Panc1 (cell line): Measurements from ENCODE around the gene NAGK. TPM values are rescaled to one million over a fixed set of nuclear protein-coding genes. Genes with fewer than 3 reads are reported as not detected.

Experiments used
- ATAC-seq: fragments of 200-7000 bp; cut with Tn5 transposase; 2 replicates; pipeline ENCODE4 v1.9.1; 2020; ENCODE audit warnings: mild to moderate bottlenecking, moderate library complexity
- BruUV-seq: library from RNA; stranded (reverse); fragments of 400-500 nt; replicated peaks from 2 replicates; lab custom pipeline; 2021; lab: Mats Ljungman, UMichigan
- CTCF ChIA-PET: fragments of 300-600 bp; sonication (Branson Sonifier 250); formaldehyde crosslinking; loops from one replicate; lab custom pipeline; 2022; ENCODE audit warnings: antibody characterized with exemption; lab: Charles Lee
- POLR2A ChIA-PET: fragments of 300-600 bp; sonication (Branson Sonifier 250); formaldehyde crosslinking; loops from one replicate; lab custom pipeline; 2022; ENCODE audit warnings: antibody characterized with exemption; lab: Charles Lee
- DNase-seq: peaks from one replicate; pipeline ENCODE4 v3.0.0-alpha.2; 2010; ENCODE audit warnings: low read depth, low spot score
- H3K27ac ChIP-seq: 2 replicates; pipeline ENCODE4 v1.5.1; 2011; ENCODE audit warnings: mild to moderate bottlenecking, low read length, inconsistent platforms
- H3K27me3 ChIP-seq: fragments of 200-500 bp; sonication (Bioruptor generic); 2 replicates; pipeline ENCODE4 v1.6.0; 2014; ENCODE audit warnings: low read length, inconsistent platforms; ENCODE audit not compliant: control insufficient read depth, insufficient read depth
- H3K36me3 ChIP-seq: fragments of 200-500 bp; sonication (Bioruptor generic); 2 replicates; pipeline ENCODE4 v1.5.1; 2014; ENCODE audit warnings: inconsistent platforms, mild to moderate bottlenecking, low read length, moderate library complexity; ENCODE audit not compliant: control insufficient read depth, insufficient read depth
- H3K4me1 ChIP-seq: 2 replicates; pipeline ENCODE4 v1.5.1; 2011; ENCODE audit warnings: inconsistent platforms, mild to moderate bottlenecking, low read length, moderate library complexity; ENCODE audit not compliant: control insufficient read depth, insufficient read depth
- H3K4me3 ChIP-seq, 2 experiments: 2 replicates each; pipeline ENCODE4 v1.5.1; 2011 to 2012; ENCODE audit warnings: low read depth in 2 of 2, low read length in 2 of 2, mild to moderate bottlenecking in 2 of 2, inconsistent platforms in 1 of 2, moderate library complexity in 1 of 2
- H3K9me3 ChIP-seq: fragments of 200-500 bp; sonication (Bioruptor generic); 2 replicates; pipeline ENCODE4 v1.5.1; 2014; ENCODE audit warnings: low read depth, mild to moderate bottlenecking, inconsistent platforms, low read length, moderate library complexity; ENCODE audit not compliant: control insufficient read depth, insufficient read depth
- POLR2AphosphoS5 ChIP-seq: IDR thresholded peaks from 2 replicates; pipeline ENCODE4 v1.6.1; 2012; ENCODE audit warnings: mild to moderate bottlenecking, low read depth, low read length, moderate library complexity
- REST ChIP-seq, 2 experiments: IDR thresholded peaks; 2 replicates each; pipeline ENCODE4 v1.6.1; 2011 to 2012; ENCODE audit warnings: low read depth in 2 of 2, control low read depth in 1 of 2, low read length in 1 of 2, mild to moderate bottlenecking in 1 of 2, moderate library complexity in 1 of 2; ENCODE audit not compliant: insufficient read depth in 1 of 2
- SIN3A ChIP-seq: IDR thresholded peaks from 2 replicates; pipeline ENCODE4 v1.6.1; 2012; ENCODE audit warnings: low read depth, mild to moderate bottlenecking, low read length, moderate library complexity, borderline replicate concordance; ENCODE audit not compliant: insufficient read depth
- TCF7L2 ChIP-seq: IDR thresholded peaks from 2 replicates; pipeline ENCODE4 v1.6.1; 2011; ENCODE audit warnings: mild to moderate bottlenecking, low read depth, low read length, inconsistent platforms
- in situ Hi-C: cut with HindIII; loops from 2 replicates; pipeline ENCODE4 v1.10.0; 2016; ENCODE audit warnings: low sequenced_read_pairs, low pct_unique_long_range_greater_than_20kb
- intact Hi-C: fragments of 100-400 bp; cut with micrococcal nuclease; formaldehyde crosslinking; loops from one replicate; pipeline ENCODE4 v1.10.0; 2022; ENCODE audit not compliant: unreplicated experiment
- total RNA-seq: library from RNA; stranded (reverse); gene quantifications from one replicate; pipeline ENCODE4 v1.2.1, GENCODE V29; 2021; ENCODE audit not compliant: unreplicated experiment
- TF ChIP-seq, protein P1 (sequence below): fragments of 450-650 bp; IDR thresholded peaks from 2 replicates; pipeline ENCODE4 v1.5.1; 2017; ENCODE audit warnings: mild to moderate bottlenecking

Gene NAGK
- total RNA-seq, 1 experiment from 2014 or later: 80.2 TPM

DNA sequence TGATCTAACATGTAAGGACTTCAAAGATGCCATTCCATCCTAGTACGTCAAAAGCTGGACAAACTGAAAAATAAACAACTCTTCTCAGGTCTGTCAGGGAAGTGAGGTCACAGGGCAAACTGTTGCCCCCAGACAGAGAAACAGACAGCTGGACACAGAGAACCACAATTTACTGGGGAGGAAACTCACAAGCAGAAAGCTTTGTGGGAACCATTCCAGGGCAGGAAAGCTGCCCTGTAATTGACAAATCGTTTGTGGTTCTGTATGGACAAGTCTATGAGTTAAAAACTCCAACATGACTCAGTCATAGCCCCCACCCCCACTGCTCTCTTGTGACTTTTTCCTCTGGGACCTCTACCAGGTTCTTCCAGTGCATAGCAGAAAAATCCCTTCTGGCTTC is 33.2 kb downstream of the NAGK start:
- Histone ChIP-seq H3K27me3 (no peaks in the 10 kb centered on the region; the same call in 1 of the 2 replicates), H3K36me3 (no peaks in the 10 kb centered on the region), H3K4me3 (no peak overlapping the region), H3K4me1 (no peaks in the 10 kb centered on the region), H3K27ac (no peak overlapping the region), H3K9me3 (no peaks in the 10 kb centered on the region)
- POLR2A ChIA-PET: no interaction called here
- DNase-seq: no peak
- CTCF ChIA-PET: interaction anchor here (0.6 to 0.9 kb wide), 2 partner anchors 27 to 55 kb away, joined by 3 to 17 read pairs; no protein-coding TSS in a partner anchor
- in situ Hi-C loops (no loop called here), intact Hi-C loops (no loop called here)
- ATAC-seq: no peak
- TF ChIP-seq, protein P1, sequence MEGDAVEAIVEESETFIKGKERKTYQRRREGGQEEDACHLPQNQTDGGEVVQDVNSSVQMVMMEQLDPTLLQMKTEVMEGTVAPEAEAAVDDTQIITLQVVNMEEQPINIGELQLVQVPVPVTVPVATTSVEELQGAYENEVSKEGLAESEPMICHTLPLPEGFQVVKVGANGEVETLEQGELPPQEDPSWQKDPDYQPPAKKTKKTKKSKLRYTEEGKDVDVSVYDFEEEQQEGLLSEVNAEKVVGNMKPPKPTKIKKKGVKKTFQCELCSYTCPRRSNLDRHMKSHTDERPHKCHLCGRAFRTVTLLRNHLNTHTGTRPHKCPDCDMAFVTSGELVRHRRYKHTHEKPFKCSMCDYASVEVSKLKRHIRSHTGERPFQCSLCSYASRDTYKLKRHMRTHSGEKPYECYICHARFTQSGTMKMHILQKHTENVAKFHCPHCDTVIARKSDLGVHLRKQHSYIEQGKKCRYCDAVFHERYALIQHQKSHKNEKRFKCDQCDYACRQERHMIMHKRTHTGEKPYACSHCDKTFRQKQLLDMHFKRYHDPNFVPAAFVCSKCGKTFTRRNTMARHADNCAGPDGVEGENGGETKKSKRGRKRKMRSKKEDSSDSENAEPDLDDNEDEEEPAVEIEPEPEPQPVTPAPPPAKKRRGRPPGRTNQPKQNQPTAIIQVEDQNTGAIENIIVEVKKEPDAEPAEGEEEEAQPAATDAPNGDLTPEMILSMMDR: no peak
- TF ChIP-seq SIN3A (no peak), TCF7L2 (no peak), POLR2AphosphoS5 (no peak)
- BruUV-seq: no TSS peak

GRCh38 chr2:71102981-71103681 is 34.7 kb downstream of the NAGK start:
- H3K27ac ChIP-seq: no peak overlapping the region
- ChIA-PET CTCF (interaction anchor here (0.6 kb wide), 1 partner anchor 18 kb away, joined by 4 read pairs; no protein-coding TSS in a partner anchor), POLR2A (no interaction called here)
- intact Hi-C loops (no loop called here), in situ Hi-C loops (no loop called here)
- DNase-seq (no peak), ATAC-seq (no peak)
- H3K36me3 ChIP-seq: no peaks in the 10 kb centered on the region
- no TSS peak for BruUV-seq
- TF ChIP-seq TCF7L2 (no peak), POLR2AphosphoS5 (no peak), SIN3A (no peak), REST (IDR thresholded peaks at IDR 0.05; ENCODE audit: insufficient read depth in 1 of 2, low read depth in 2 of 2, low read length in 1 of 2) (no peak)
- TF ChIP-seq, protein P1: no peak
- no peak overlapping the region for H3K4me3 ChIP-seq
- H3K4me1 ChIP-seq: no peaks in the 10 kb centered on the region
- H3K27me3 ChIP-seq: no peaks in the 10 kb centered on the region; the same call in 1 of the 2 replicates
- no peaks in the 10 kb centered on the region for H3K9me3 ChIP-seq
